ENCODE results near the gene LGR6.

DNA sequence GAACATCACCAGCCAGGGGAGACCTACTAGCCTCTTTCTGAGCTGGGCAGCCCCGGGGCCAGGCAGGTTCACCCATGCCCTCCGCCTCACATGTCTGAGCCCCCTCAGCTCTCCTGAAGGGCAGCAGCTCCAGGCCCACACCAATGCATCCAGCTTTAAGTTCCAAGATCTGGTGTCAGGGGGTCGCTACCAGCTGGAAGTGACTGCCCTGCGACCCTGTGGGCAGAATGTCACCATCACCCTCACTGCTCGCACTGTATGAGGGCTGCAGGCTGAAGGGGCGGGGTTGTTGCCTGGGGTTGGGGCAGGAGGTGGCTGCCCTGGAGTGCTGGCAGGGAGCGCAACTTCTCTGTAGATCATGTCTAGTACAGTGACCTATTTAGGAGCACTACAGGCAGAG is 24.7 kb upstream of the LGR6 start:
- TF ChIP-seq POLR2AphosphoS5 (IDR thresholded peaks at IDR 0.05; ENCODE audit: low read depth, low read length) (no peak), TAF1 (IDR thresholded peaks at IDR 0.05; ENCODE audit: borderline replicate concordance, insufficient read depth, low read length) (no peak), SIN3A (IDR thresholded peaks at IDR 0.05; ENCODE audit: borderline replicate concordance, insufficient read depth, low read length) (no peak), FOXP2 (optimal IDR thresholded peaks at IDR 0.05; ENCODE audit: borderline replicate concordance, extremely low read depth, extremely low read length, insufficient read depth) (no peak)
- TF ChIP-seq, protein P1, sequence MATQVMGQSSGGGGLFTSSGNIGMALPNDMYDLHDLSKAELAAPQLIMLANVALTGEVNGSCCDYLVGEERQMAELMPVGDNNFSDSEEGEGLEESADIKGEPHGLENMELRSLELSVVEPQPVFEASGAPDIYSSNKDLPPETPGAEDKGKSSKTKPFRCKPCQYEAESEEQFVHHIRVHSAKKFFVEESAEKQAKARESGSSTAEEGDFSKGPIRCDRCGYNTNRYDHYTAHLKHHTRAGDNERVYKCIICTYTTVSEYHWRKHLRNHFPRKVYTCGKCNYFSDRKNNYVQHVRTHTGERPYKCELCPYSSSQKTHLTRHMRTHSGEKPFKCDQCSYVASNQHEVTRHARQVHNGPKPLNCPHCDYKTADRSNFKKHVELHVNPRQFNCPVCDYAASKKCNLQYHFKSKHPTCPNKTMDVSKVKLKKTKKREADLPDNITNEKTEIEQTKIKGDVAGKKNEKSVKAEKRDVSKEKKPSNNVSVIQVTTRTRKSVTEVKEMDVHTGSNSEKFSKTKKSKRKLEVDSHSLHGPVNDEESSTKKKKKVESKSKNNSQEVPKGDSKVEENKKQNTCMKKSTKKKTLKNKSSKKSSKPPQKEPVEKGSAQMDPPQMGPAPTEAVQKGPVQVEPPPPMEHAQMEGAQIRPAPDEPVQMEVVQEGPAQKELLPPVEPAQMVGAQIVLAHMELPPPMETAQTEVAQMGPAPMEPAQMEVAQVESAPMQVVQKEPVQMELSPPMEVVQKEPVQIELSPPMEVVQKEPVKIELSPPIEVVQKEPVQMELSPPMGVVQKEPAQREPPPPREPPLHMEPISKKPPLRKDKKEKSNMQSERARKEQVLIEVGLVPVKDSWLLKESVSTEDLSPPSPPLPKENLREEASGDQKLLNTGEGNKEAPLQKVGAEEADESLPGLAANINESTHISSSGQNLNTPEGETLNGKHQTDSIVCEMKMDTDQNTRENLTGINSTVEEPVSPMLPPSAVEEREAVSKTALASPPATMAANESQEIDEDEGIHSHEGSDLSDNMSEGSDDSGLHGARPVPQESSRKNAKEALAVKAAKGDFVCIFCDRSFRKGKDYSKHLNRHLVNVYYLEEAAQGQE (IDR thresholded peaks at IDR 0.05; ENCODE audit: insufficient read depth in 1 of 2, low read depth in 2 of 2, low read length in 2 of 2), result no peak

Data from PFSK-1 (cell line).